Stomach (tissue), 19 donors: ENCODE data around the gene NCAPG2. TPM values are rescaled to one million over a fixed set of nuclear protein-coding genes. Genes with fewer than 3 reads are reported as not detected.

Experiments used
- DNase-seq, 2 donors: peaks; one replicate each; pipeline versions ENCODE4 v3.0.0 to v3.0.0-alpha.2; 2013 to 2019
- H3K27ac ChIP-seq, 5 donors: fragments of 200-600 bp in 4 of 5; sonication (generic) in 4 of 5; one replicate each; pipeline ENCODE4 v1.5.1; 2013 to 2019; ENCODE audit warnings: mild to moderate bottlenecking in 1 of 5, moderate library complexity in 1 of 5
- H3K27me3 ChIP-seq, 3 donors: fragments of 200-600 bp; sonication (generic); one replicate each; pipeline ENCODE4 v1.5.1; 2017 to 2019; ENCODE audit warnings: mixed run types in 1 of 3
- H3K36me3 ChIP-seq, 4 donors: fragments of 200-600 bp; sonication (generic); 1 replicate in 3 of 4; 2 replicates in 1 of 4; pipeline ENCODE4 v1.5.1; 2016 to 2019
- H3K4me1 ChIP-seq, 4 donors: fragments of 200-600 bp; sonication (generic); one replicate each; pipeline ENCODE4 v1.5.1; 2016 to 2019
- H3K4me3 ChIP-seq, 4 donors: fragments of 200-600 bp; sonication (generic) in 3 of 4; one replicate each; pipeline ENCODE4 v1.5.1; 2016 to 2019; ENCODE audit warnings: mild to moderate bottlenecking in 1 of 4
- H3K9me3 ChIP-seq, 4 donors: fragments of 200-600 bp; sonication (generic); one replicate each; pipeline ENCODE4 v1.5.1; 2016 to 2019
- CTCF ChIP-seq, 7 experiments: fragments of 450-650 bp in 4 of 7; fragments of 200-600 bp in 3 of 7; sonication (generic) in 3 of 7; IDR thresholded peaks; one replicate each; pipeline ENCODE4 v1.5.1; 2016 to 2019; ENCODE audit warnings: antibody characterized with exemption in 7 of 7, control low read depth in 2 of 7, mild to moderate bottlenecking in 1 of 7
- EP300 ChIP-seq: sonication (generic); formaldehyde crosslinking; IDR thresholded peaks from one replicate; pipeline ENCODE4 v1.6.1; 2017; ENCODE audit warnings: antibody characterized with exemption
- POLR2A ChIP-seq, 4 donors: fragments of 450-650 bp; IDR thresholded peaks; one replicate each; pipeline ENCODE4 v1.6.1; 2016; ENCODE audit warnings: antibody characterized with exemption in 4 of 4, control low read depth in 2 of 4, mild to moderate bottlenecking in 1 of 4, moderate library complexity in 1 of 4
- POLR2AphosphoS5 ChIP-seq, 3 donors: sonication (generic); formaldehyde crosslinking; IDR thresholded peaks; one replicate each; pipeline ENCODE4 v1.6.1; 2016; ENCODE audit warnings: antibody characterized with exemption in 3 of 3
- WGBS, 5 donors: extraction: QIAGEN DNeasy Blood & Tissue Kit in 3 of 5; methylation state at CpG; one replicate each; pipeline versions ENCODE4 v1.1.5 to v1.1.7; 2013 to 2018; 5-methylcytosine and 5-hydroxymethylcytosine counted together
- intact Hi-C: fragments of 100-400 bp; cut with DNase I; formaldehyde crosslinking; loops from one replicate; pipeline ENCODE4 v1.15.1; 2023; ENCODE audit warnings: low total_unique reads
- long read RNA-seq, 10 donors: transcript quantifications; one replicate each; lab custom pipeline, GENCODE V29; 2026
- polyA plus RNA-seq, 3 donors: library from polyadenylated mRNA; stranded (reverse); fragments of 200-250 nt; gene quantifications; one replicate each; pipeline ENCODE4 v1.2.3, GENCODE V29; 2013
- total RNA-seq, 5 donors: library from RNA; depleted of rRNA; stranded (reverse); fragments of >200 nt; gene quantifications; one replicate each; pipeline versions ENCODE4 v1.1.0 to v1.2.3, GENCODE V29; 2014 to 2016
- donor health status: healthy with polysubstance abuse.
- donor health status: Bipolar disorder and iron deficiency.
- donor health status: healthy.

The NCAPG2 gene
- 10 to 100 TPM in 4 of 5 donors, 1 to 10 TPM in 1; 4.9 to 24.2 (median 21.6) TPM for total RNA-seq
- 1 to 10 TPM; 2.6 to 4.0 (median 4.0) TPM for polyA plus RNA-seq
- long read RNA-seq, donor 1, partial matches to known transcripts: 0 of 1 reads
- long read RNA-seq, donor 1, other reads (novel, unspliced or antisense): 0 of 1 reads
- long read RNA-seq, donor 2, partial matches to known transcripts: 0 of 2 reads
- long read RNA-seq, donor 2, other reads (novel, unspliced or antisense): 0 of 2 reads
- long read RNA-seq, donor 3: 0 reads
- long read RNA-seq, donor 4: 0 reads
- long read RNA-seq, donor 5, partial matches to known transcripts: 0 of 1 reads
- long read RNA-seq, donor 5, other reads (novel, unspliced or antisense): 0 of 1 reads
- long read RNA-seq, donor 6, full-length matches to known transcripts: 6 of 6 reads
- long read RNA-seq, donor 6, partial matches to known transcripts: 0 of 6 reads
- long read RNA-seq, donor 6, other reads (novel, unspliced or antisense): 0 of 6 reads
- long read RNA-seq, donor 7, partial matches to known transcripts: 0 of 2 reads
- long read RNA-seq, donor 7, other reads (novel, unspliced or antisense): 0 of 2 reads
- long read RNA-seq, donor 8, partial matches to known transcripts: 0 of 2 reads
- long read RNA-seq, donor 8, other reads (novel, unspliced or antisense): 0 of 2 reads
- long read RNA-seq, donor 9, partial matches to known transcripts: 0 of 1 reads
- long read RNA-seq, donor 9, other reads (novel, unspliced or antisense): 0 of 1 reads
- long read RNA-seq, donor 10: 0 reads

- TF ChIP-seq POLR2AphosphoS5 (IDR thresholded peaks at IDR 0.05): peak; percentile 95 to 99 (median 96)
- no peak for TF ChIP-seq EP300
- TF ChIP-seq POLR2A (IDR thresholded peaks at IDR 0.05): peak in 1 of 4 donors; percentile 44
- TF ChIP-seq CTCF (IDR thresholded peaks at IDR 0.05): peak in 5 of 7 experiments; percentile 22 to 63 (median 52)
- intact Hi-C loops: loop anchor here (5.0 kb wide), 1 partner anchor 273 kb away; no protein-coding TSS in a partner anchor
- WGBS, 5 donors: 0 to 2% (median 0%) methylated on average over 30 to 76 of the region's 78 CpGs
These were observed at the start of gene NCAPG2 for GRCh38 chr7:158704524-158705233. NCAPG2 (minus strand) TSS chr7:158704804; CDS start chr7:158701899, 2,905 bp downstream.

DNA sequence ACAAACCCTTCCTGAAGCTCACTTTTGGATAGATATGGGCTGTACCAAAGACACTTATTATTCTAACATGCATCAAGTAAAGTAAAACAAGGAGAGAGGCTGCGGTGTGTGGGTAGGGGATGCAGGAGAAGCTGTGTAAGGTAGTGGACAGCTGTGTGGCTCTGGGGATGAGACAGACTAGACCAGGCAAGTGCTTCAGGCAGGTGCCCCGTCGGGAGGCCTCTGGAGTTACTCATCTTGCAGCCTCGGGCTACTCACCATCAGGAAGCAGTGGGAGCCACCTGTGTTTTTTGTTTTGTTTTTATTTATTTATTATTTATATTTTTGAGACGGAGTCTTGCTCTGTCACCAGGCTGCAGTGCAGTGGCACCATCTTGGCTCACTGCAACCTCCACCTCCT, 49.3 kb upstream of the NCAPG2 start:
- Histone ChIP-seq H3K27ac (no peak overlapping the region), H3K4me3 (no peak overlapping the region), H3K9me3 (no peaks in the 10 kb centered on the region), H3K36me3 (peaks cover 11 to 89% (median 74%) of the 10 kb centered on the region in 4 donors), H3K27me3 (no peaks in the 10 kb centered on the region), H3K4me1 (no peaks in the 10 kb centered on the region)
- TF ChIP-seq CTCF (IDR thresholded peaks at IDR 0.05) (no peak), EP300 (no peak), POLR2AphosphoS5 (IDR thresholded peaks at IDR 0.05) (no peak), POLR2A (IDR thresholded peaks at IDR 0.05) (no peak)
- WGBS, 5 donors: 89 to 97% (median 96%) methylated on average over 5 of the region's 5 CpGs
- DNase-seq: no peak
- intact Hi-C loops: no loop called here

More at GRCh38 chr7:158704524-158705233, at the start of gene NCAPG2:
- Histone ChIP-seq H3K27me3 (no peaks in the 10 kb centered on the region), H3K9me3 (peaks cover 0 to 9% (median 0%) of the 10 kb centered on the region in 4 donors), H3K27ac (peak within 1 kb of the TSS; percentile 92 to 97 (median 95)), H3K4me3 (peak within 1 kb of the TSS; percentile 76 to 82 (median 80)), H3K36me3 (peaks cover 0 to 8% (median 2%) of the 10 kb centered on the region in 4 donors), H3K4me1 (peaks cover 7 to 28% (median 21%) of the 10 kb centered on the region in 4 donors)
- peak; percentile 99 for DNase-seq

DNA sequence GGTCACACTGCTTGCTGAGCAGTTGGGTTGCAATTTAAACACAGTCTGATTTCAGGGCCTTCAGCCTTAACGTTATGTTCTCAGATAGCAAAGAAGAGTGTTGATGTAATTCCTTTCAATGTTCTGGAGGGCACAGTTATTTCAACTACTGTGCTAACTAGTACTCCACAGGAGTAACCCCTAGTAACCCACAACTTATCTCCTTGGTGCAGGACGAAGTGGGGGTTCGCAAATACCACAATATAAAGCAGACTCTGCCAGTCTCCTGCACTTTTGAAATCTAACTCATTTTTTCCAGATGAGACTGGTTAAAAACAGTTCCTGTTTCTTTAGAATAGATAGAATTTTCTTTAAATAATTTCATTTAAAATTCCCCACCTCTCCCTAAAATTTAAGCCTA, 47.1 kb upstream of the NCAPG2 start:
- no peak for DNase-seq
- no peak overlapping the region for H3K4me3 ChIP-seq
- TF ChIP-seq POLR2A (IDR thresholded peaks at IDR 0.05): no peak
- no peak for TF ChIP-seq POLR2AphosphoS5 (IDR thresholded peaks at IDR 0.05)
- intact Hi-C loops: no loop called here
- H3K27ac ChIP-seq: no peak overlapping the region
- 83 to 89% (median 86%) methylated on average over 3 of the region's 3 CpGs for WGBS, 5 donors
- H3K36me3 ChIP-seq: peaks cover 11 to 89% (median 74%) of the 10 kb centered on the region in 4 donors
- no peaks in the 10 kb centered on the region for H3K4me1 ChIP-seq
- H3K9me3 ChIP-seq: no peaks in the 10 kb centered on the region
- H3K27me3 ChIP-seq: no peaks in the 10 kb centered on the region

- H3K27me3 ChIP-seq: no peaks in the 10 kb centered on the region
- no peak for DNase-seq
- WGBS, 5 donors: 90 to 98% (median 96%) methylated on average over 2 of the region's 2 CpGs
- no peak for TF ChIP-seq POLR2A (IDR thresholded peaks at IDR 0.05)
- TF ChIP-seq CTCF (IDR thresholded peaks at IDR 0.05): no peak
- no peak for TF ChIP-seq EP300
- no peak for TF ChIP-seq POLR2AphosphoS5 (IDR thresholded peaks at IDR 0.05)
- H3K4me3 ChIP-seq: no peak overlapping the region
- intact Hi-C loops: no loop called here
- H3K4me1 ChIP-seq: no peaks in the 10 kb centered on the region
- no peak overlapping the region for H3K27ac ChIP-seq
- peaks cover 15 to 89% (median 74%) of the 10 kb centered on the region in 4 donors for H3K36me3 ChIP-seq
- H3K9me3 ChIP-seq: no peaks in the 10 kb centered on the region
These were observed 46.6 kb upstream of the NCAPG2 start for GRCh38 chr7:158751199-158751598.
